ENCODE results near the gene CD96.

CD96 gene

GRCh38 chr3:111676211-111677006 is 134.4 kb downstream of the CD96 start:
- DNase-seq (ENCODE audit: low read depth) = no peak
- TF ChIP-seq CTCF (IDR thresholded peaks at IDR 0.05; ENCODE audit: low read depth, low read length, missing control alignments) = no peak
- H3K4me3 ChIP-seq (ENCODE audit: low read depth, low read length) = peak overlapping the region; percentile 40

- no peak for DNase-seq (ENCODE audit: low read depth)
- no peak for TF ChIP-seq CTCF (IDR thresholded peaks at IDR 0.05; ENCODE audit: low read depth, low read length, missing control alignments)
- peak overlapping the region; percentile 40 for H3K4me3 ChIP-seq (ENCODE audit: low read depth, low read length)
Measured at GRCh38 chr3:111677007-111677392, 135.0 kb downstream of the CD96 start.

GRCh38 chr3:111681661-111682426 is 139.8 kb downstream of the CD96 start:
- H3K4me3 ChIP-seq (ENCODE audit: low read depth, low read length) = no peak overlapping the region
- no peak for DNase-seq (ENCODE audit: low read depth)
- no peak for TF ChIP-seq CTCF (IDR thresholded peaks at IDR 0.05; ENCODE audit: low read depth, low read length, missing control alignments)

GRCh38 chr3:111684640-111685039 is 142.6 kb downstream of the CD96 start:
- TF ChIP-seq CTCF (IDR thresholded peaks at IDR 0.05; ENCODE audit: low read depth, low read length, missing control alignments) = no peak
- no peak overlapping the region for H3K4me3 ChIP-seq (ENCODE audit: low read depth, low read length)
- DNase-seq (ENCODE audit: low read depth) = no peak

GRCh38 chr3:111688190-111688800 is 146.3 kb downstream of the CD96 start:
- DNase-seq (ENCODE audit: low read depth) = no peak
- TF ChIP-seq CTCF (IDR thresholded peaks at IDR 0.05; ENCODE audit: low read depth, low read length, missing control alignments) = no peak
- no peak overlapping the region for H3K4me3 ChIP-seq (ENCODE audit: low read depth, low read length)

- no peak overlapping the region for H3K4me3 ChIP-seq (ENCODE audit: low read depth, low read length)
- DNase-seq (ENCODE audit: low read depth) = no peak
- no peak for TF ChIP-seq CTCF (IDR thresholded peaks at IDR 0.05; ENCODE audit: low read depth, low read length, missing control alignments)
Measured at GRCh38 chr3:111690242-111690641, 148.2 kb downstream of the CD96 start.
